NCI-H146 treated with DMSO at 0.1 percent for 48 hours (cell line): ENCODE measurements around the gene S1PR5.
"Not testable (repeated sequence)": the region's sequence is repeated elsewhere in the genome, so short reads cannot be mapped to it uniquely, and the experiment has no call there.

ENCODE experiments used
- DNase-seq: peaks from one replicate; lab custom pipeline; 2025; ENCODE audit not compliant: unreplicated experiment; lab: John Stamatoyannopoulos, UW

S1PR5 gene

GRCh38 chr19:10517361-10517759 lies at the start of gene S1PR5:
Gene S1PR5 (minus strand): TSS chr19:10517447. CDS start chr19:10515011, 2,436 bp downstream.
- DNase-seq: peak; percentile 19

- DNase-seq: no peak
Observed at GRCh38 chr19:10566658-10567410, 49.6 kb upstream of the S1PR5 start.

GRCh38 chr19:10566408-10566657 lies 49.1 kb upstream of the S1PR5 start:
- DNase-seq: no peak

- peak; percentile 96 for DNase-seq
Observed at GRCh38 chr19:10565567-10566407, 48.5 kb upstream of the S1PR5 start, which contains the start of gene KRI1. Gene KRI1 (minus strand): TSS chr19:10566010. CDS start chr19:10565999, 11 bp downstream.

GRCh38 chr19:10565028-10565566 lies 47.9 kb upstream of the S1PR5 start:
- DNase-seq: peak; percentile 79

- DNase-seq: no peak
Observed at GRCh38 chr19:10562609-10563008, 45.4 kb upstream of the S1PR5 start.

GRCh38 chr19:10560154-10560553 lies 42.9 kb upstream of the S1PR5 start:
- no peak for DNase-seq

- DNase-seq: no peak
Observed at GRCh38 chr19:10557603-10558197, 40.5 kb upstream of the S1PR5 start.

GRCh38 chr19:10555610-10555973 lies 38.3 kb upstream of the S1PR5 start:
- DNase-seq: no peak

- DNase-seq: no peak
Observed at GRCh38 chr19:10554760-10555609, 37.7 kb upstream of the S1PR5 start.

- no peak for DNase-seq
Observed at GRCh38 chr19:10553943-10554381, 36.7 kb upstream of the S1PR5 start.

- DNase-seq: no peak
Observed at GRCh38 chr19:10553087-10553667, 35.9 kb upstream of the S1PR5 start.

- DNase-seq: no peak
Observed at GRCh38 chr19:10552510-10553053, 35.3 kb upstream of the S1PR5 start.

- no peak for DNase-seq
Observed at GRCh38 chr19:10551698-10552301, 34.6 kb upstream of the S1PR5 start.

- DNase-seq: not testable (repeated sequence)
Observed at GRCh38 chr19:10551006-10551405, 33.8 kb upstream of the S1PR5 start.

GRCh38 chr19:10550336-10550735 lies 33.1 kb upstream of the S1PR5 start:
- DNase-seq: no peak

GRCh38 chr19:10549733-10550132 lies 32.5 kb upstream of the S1PR5 start:
- DNase-seq: no peak

GRCh38 chr19:10548746-10549276 lies 31.6 kb upstream of the S1PR5 start:
- no peak for DNase-seq

GRCh38 chr19:10546817-10547216 lies 29.6 kb upstream of the S1PR5 start:
- DNase-seq: no peak
